Fibroblast of skin of left biceps (primary cell): ENCODE results near the gene CDS2.
A peak's percentile ranks its signal among the peaks of the same experiment; 100 is the strongest.

Source experiments
- DNase-seq, 2 experiments: peaks; one replicate each; pipeline ENCODE4 v3.0.0-alpha.2; 2013; ENCODE audit warnings: low read depth in 2 of 2

CDS2 gene

DNA sequence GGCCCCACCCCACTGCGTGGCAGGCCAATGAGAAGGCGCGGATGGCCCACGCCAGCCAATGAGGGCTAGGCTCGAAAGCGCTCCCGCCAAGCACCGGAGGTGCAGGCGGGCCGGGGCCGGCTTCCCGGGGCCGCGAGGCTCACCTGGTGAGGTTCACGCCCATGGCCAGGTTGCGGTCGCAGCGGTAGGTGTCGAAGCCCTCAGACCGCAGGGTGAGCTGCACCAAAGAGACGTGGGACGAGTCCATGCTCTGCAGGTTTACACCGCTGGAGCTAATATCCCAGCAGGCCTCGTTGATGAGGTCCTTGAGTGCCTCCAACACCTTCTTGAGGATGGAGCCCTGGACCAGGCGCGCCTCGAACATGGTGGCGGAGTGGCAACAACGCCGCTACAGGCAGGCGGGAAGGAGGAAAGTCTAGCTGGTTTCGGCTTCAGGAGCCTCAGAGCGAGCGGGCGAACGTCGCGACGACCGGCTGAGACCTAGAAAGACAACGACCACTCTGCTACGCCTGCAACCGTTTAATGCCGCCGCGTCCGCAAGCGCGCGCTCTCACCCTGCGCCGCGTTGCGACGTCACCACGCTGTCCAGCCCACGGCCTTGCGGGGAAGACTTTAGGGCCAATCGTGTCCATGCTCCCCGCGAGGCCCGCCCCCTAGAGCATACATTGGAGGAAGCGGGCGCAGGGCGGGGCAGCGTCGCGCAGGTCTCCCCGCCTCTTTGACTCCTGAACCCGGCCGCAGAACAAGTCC lies 7.2 kb upstream of the CDS2 start, which contains the start of gene PCNA:
Gene PCNA (minus strand): TSS at position 524 of the 750 bp plus-strand sequence. CDS start 160 bp downstream, at position 364.
- DNase-seq = peak; percentile 82 to 85

DNA sequence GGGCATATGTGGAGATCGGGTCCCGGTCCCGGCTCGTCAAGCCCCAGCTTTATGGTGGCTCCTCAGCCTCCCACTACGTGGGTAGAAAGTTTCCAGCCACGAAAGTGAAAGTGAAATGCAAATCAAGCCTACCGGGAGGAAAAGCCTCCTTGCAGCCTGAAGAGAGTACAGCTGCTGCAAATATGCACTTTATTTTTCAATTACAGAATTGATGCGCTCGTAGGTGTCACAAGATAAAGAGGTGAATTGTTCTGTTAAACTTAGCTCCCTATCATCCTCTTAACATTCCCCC lies 6.7 kb upstream of the CDS2 start:
- no peak for DNase-seq

DNA sequence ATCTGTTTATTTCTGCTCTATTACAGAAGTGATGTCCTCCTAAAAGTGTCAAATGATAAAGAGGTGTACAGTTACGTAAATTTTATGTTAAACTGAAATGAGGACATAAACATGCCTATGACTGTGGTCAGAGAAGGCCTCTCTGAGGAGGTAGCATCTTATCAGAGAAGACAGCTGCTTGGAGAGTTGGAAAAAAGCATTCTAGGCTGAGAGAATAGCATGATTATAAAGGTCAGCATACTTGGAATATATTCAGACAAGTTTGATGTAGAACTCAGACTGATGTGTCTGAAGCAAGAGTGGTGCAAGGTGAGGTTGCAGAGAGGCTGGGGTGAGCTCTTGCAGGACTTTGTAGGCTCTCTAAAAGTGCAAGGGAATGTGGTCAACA lies 3.9 kb upstream of the CDS2 start:
- no peak for DNase-seq

DNA sequence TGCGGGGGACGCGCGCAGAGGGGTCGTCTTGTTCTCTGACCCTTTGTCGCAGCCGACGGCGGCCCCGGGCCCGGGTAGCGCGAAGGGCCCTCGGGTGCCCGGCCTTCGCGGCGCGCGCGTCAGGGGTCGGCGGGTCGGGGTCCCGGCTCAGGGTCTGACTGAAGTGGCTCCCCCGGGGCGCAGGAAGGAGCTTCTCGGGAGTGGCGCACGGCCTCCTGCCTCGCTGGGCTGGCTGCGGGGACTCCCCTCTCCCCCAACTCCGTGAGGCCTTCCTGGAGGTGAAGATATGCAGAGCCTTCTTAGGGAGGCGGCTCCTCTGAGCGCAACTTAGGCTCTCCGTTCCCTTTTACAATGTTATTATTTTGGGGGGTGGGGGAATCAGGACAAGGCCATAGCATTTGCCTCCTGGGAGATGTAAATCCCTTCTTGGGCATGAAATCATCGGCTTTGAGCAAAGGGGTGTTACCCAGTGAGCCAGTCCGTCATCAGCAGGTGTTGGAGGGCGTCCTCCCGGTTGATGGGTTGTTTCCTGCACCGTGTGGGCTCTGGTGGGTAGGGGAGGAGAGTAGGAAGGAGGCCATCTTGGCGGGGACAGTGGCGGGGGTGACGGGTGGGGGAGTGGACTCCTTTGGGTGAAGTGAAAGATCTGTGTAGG lies 523 bp downstream of the CDS2 start:
- no peak for DNase-seq

DNA sequence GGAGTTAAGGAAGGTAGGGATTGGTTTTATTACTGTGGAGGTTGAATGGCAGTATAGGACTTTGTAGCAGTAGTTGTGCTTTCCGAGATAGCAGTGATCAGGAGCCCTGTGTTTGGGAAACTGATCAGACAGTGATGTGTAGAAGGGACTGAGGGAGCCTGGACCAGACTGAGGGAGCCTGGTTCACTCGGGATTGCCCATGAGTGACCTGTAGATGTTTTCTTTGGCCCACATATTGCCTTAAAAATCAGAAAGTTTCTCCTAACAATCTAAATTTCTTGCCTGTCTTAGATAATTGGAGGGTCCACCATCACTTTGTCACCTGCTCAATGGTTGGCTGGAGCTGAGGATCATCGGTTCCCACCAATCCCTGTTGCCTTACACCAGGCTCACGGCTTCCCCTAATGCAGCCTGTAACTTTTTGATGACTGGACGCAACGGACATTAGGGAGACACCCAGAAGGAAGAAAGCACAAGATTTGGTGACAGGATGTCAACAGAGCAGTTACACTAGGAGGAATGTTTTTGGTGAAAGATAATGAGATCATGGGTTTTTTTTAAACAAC lies 1.1 kb downstream of the CDS2 start:
- DNase-seq = no peak

DNA sequence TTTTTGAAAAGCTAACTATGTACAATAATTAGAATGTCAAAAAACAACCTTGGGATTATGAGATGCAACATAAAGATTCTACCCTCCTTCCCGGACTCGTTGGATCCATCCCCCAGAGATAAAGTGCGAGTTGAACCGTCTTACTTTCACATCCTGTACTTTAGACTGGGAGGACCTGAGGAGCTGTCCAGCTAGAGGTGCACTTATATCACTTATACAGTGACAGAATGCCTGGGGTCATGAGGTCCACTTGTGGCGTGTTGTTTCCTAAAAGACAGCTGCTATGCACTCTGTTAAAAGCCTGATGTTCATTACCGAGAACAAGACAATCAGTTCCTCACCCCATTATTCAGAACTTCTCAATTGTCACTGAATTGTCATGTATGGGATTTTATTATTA lies 2.1 kb downstream of the CDS2 start:
- no peak for DNase-seq

DNA sequence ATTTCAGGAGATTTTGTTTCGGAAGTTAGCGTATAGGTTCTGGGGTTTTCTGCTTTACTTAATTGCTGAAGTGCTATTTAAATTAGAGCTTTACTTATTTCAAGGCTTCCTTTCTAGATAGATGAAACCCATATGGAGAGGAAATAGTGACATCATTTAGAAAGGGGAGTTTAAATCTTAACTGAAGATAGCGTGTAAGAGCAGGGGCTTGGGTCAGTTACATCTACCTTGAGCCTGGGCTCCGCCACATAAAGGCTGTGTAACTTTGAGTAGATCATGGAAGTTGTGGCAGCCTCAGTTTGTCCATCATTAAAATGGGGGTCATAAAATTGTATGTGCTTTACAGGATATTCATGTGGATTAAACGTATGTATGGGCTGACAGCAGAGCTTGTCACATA lies 4.7 kb downstream of the CDS2 start:
- DNase-seq = no peak

DNA sequence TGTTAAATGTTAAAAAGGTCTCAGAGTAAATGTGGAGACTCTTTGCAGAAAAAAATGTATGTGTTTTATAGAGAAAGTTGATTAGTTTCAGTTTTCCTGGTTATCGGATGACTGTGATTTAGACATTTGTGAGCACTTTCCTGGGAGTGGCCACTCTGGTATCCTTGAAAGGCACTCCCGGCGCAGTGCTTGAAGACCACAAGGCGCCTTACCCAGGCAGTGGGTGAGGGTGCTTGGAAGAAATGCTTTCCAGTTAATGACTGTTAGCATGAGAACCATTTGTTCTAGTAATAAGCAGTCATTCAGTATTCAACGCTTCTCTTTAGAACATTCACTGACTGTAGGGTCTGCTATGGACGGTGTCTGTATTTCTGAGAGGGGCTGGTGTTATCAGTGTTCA lies 7.2 kb downstream of the CDS2 start:
- no peak for DNase-seq

DNA sequence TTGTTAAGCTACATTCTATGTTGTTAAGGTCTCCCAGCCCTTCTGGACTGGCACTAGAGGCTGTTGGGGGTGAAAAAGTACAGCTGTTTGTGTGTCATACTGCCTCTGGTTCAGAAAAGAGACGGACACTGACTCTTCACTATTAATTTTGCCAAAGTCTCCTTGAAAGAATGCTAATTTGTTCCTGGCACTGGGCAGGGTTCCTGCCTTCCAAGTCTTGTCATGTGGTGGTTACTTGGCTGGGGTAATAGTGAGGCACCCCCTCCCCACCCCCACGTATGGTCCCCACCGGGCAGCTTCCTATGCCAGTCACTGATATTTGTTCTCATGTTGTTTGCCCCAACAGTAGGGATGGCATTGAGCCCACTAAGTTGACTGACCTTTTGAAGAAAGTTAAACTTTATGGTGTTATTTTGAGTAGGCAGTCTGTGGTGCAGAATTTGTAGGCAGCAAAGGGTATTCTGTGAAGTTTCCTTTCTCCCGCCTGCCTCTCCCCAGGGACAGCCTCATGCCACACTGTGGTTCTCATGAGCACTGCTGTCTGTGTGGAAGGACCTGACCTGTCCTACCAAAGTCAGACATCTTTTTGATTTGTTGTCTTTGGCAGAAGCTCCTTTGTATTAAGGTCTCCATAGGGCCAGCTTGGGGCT lies 8.7 kb downstream of the CDS2 start:
- no peak for DNase-seq

DNA sequence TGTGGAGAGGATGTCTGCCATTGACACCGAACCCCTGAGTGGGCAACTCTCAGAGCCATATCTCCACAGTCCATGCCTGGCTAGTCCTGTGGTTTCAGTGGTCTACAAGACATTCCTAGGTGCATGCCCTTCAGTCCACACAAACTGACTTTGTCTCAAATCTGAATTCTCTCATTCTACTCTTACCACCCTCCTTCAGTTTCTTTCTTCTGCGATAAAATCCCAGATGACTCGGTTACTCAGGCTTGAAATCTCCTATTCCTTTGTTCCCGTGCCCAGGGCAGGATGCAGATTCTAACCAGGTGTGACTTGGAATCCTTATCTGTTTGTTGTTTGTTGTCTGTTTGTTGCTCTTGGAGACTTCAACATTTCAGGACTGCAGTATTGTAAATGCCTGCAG lies 9.3 kb downstream of the CDS2 start:
- DNase-seq = no peak

DNA sequence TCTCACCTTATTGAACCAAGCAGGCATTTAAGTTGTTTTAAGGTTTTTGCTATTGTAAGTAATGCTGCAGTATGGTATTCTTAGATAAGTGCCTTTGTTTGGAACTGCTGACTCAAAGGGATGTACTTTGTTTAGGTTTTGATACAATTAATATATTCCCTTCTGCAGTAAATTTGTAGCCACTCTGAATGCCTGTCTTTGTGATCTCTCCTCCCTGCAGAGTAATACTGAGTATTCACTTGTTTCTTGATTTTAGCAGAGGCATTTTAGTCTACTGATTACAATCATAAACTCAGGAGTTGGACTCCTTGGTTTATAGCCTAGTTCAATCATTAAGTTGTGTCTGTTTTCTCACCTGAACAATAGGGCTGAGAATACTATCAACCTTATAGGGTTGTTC lies 13.4 kb downstream of the CDS2 start:
- DNase-seq = no peak

DNA sequence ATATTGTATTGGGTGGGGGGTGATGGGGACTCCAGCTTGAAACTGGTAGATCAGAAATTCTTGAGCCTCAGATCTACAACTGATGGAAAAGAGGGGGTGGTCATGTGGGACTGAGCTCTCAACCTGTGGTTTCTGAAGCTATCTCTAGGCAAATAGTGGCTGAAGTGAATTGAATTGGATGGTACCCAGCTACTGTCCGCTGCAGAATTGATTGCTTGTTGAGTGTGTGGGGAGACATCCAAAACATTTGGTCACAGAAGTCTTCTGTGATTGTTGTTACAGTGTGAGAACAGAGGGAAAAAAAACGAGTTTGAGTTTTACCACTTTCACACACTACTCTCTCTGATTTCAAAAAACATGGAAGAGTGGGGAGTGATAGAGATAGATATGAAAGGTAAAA lies 14.8 kb downstream of the CDS2 start:
- DNase-seq = no peak

DNA sequence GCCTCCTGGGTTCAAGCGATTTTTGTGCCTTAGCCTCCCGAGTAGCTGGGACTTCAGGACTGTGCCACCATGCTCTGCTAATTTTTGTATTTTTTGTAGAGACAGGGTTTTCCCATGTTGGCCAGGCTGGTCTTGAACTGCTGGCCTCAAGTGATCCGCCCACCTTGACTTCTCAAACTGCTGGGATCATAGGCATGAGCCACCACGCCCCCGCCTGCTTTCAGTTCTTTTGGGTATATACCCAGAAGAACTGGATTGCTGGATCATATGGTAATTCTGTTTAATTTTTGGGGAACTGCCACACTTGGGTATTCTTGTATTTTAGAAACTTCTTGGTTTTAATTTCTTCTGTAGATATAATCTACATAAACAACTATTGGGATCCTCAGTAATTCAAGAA lies 17.0 kb downstream of the CDS2 start:
- DNase-seq = no peak

DNA sequence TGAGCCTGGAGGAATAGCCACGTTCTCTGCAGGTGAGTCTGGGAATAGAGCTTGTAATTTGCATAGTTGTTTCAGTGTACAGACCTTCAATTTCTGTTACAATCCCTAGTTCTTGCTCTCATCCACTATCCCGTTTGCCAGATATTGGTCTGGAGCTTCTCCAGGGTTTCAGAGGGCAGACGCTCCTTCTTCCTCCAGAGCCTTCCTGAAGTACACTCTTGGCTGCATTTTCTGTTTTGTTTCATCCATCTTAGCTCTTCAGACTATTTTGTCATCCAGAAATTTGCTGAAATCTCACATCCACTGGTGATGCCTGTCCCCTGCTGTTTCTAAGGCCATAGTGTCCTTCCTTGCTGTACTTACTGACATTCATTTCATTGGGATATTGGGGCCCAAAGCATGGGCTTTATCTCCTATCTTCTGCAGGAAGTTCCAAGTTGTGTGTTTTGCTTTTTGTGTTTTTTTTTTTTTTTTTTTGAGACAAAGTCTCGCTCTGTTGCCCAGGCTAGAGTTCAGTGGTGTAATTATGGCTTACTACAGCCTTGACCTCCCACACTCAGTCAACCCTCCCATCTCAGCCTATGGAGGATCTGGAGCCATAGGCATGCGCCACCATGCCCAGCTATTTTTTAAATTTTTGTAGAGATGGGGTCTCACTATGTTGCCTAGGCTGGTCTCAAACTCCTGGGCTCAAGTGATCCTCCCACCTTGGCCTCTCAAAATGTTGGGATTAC lies 18.7 kb downstream of the CDS2 start:
- DNase-seq = no peak

DNA sequence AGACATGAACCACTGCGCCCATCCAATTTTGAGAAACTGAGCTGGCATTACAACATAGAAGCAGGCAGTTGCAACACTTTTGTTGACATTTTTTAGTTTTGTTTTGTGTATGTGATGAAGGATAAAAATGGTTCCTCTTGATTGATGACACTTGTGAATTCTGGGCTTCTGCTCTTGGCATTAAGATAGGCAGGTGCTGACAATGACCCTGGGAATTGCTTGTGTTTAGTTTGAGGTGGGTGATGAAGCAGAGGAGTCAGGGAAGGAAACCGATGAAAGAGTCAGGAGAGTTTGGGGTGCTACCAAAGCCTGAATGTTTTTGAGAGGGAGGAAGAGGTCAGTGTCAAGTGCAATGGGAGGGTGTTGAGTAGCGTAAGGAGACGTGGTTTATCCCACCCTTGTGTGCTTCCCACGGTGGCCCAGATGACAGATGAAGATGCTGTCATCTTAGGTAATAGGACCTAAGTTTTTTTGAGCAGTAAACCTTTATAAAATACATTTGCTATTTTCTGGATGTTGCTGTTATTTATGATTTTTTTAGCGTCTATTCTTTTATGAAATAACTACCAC lies 19.4 kb downstream of the CDS2 start:
- DNase-seq = no peak

DNA sequence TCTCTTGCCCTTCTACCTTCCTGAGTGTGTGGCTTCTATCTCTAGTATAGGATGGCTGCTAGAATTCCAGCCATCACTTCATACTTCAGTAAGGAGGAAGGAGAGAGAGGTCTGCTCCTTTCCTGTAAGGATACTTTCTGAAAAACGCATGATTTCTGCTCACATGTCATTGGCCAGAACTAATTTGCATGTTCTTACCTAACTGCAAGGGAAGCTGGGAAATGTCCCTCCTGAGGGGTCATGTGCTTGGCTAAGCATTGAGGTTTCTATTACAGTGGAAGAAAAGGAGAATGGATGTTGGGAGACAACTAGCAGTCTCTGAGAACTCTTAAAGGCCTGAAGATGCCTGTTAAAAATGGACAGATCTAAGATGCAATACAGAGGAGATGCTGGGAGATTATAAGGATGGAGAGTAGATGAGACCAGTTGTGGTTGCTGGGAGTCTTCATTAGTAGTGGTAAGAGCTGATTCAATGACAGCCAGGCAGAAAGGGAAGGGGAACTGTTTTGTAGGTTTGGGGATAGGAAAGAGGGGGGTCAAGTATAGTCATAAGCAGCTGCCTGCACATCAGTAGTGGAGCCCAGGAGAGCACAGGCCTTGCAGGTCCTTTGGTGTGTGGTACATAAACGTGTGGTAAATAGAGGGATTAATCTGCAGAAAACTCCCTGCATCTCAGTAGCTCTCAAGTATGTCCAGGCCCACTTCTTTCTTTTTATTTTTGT lies 20.2 kb downstream of the CDS2 start:
- DNase-seq = no peak

DNA sequence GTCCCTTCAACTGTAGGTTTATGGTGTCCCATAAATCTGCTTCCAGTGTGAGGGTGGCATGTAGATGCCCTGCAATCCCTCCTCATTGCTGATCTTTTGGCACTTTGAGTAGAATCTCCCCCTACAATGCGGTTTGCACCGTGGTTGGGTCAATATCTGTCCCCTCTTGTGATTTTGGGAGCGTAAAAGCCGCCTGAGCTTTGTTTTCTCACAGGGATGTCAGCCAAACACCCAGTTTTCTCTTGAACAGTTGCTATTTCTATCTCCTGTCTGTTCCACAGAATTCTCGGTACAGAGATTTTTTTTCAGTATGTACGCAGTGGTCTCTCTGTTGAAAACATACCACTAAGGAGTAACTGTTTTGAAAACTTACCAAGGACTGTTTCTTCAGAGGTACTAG lies 21.8 kb downstream of the CDS2 start:
- no peak for DNase-seq

DNA sequence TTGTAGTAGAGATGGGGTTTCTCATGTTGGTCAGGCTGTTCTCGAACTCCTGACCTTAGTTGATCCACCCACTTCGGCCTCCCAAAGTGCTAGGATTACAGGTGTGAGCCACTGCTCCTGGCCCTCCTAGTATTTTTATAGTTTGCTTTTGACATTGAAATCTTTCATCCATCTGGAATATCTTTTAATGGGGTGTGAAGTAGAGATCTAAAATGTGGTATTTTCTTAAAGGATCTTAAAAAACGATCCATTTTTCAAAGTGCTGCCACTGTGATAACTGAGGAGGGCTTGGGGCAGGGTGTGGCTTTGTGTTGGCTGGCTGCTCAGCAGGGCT lies 23.1 kb downstream of the CDS2 start:
- DNase-seq = no peak

DNA sequence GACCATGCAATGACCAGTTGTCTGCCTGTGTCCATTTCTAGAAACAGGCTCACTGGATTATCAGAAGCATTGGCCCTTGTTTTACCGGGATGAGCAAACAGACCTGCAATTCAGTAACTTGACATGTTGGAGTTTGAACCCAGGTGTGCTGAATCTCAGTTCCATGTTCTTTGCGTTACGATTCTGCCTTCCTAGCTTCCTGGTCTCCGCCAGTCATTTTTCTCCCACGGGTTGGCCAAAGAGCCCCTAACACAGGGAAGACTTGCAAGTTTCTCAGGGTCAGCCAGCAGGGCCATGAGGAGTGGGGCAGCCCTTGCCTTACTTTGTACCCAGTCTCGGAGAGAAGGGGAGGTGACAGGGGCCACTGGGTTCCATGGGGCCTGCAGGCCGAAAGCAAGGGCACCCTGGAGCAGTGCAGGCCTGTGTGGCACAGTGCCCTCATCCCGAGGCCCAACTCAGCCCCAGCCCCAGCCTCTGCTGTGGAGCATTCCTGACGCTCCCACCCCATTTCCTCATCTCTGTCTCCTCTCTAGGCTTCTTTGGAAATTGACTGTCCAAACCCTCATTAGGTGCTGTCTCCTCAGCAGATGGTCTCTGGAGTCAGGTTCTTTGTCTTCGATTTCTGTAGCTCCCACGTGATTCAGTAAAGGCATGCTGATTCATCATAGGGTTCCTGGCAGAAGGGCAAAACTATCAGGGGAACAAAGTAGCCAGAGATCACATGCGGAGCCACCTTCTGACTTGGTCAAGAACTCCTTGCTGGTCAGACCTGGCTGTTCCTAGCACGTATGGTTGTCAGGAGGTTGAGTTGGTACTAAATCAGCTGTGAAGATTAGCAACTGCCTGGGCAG lies 23.6 kb downstream of the CDS2 start:
- no peak for DNase-seq

DNA sequence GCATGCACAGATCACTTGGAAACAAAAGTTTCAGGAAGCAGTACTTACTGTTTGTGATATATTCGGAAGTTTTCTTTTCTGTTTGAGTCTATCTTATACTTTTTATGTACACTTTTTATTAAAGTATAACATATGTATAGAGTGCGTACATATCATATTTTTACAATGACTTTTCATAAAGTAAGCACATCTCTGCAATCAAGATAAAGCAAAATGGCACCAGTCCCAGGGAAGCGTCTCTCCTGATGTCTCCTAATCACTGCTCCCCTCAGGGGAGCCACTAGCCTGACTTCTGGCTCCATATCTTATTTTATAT lies 26.3 kb downstream of the CDS2 start:
- DNase-seq = no peak
